ENCODE data around the gene GLI1.
A peak's percentile ranks its signal among the peaks of the same experiment; 100 is the strongest.
"Not testable (repeated sequence)": the region's sequence is repeated elsewhere in the genome, so short reads cannot be mapped to it uniquely, and the experiment has no call there.

Gene GLI1

GRCh38 chr12:57476993-57477709 is 17.6 kb downstream of the GLI1 start:
- no peak for DNase-seq

DNA sequence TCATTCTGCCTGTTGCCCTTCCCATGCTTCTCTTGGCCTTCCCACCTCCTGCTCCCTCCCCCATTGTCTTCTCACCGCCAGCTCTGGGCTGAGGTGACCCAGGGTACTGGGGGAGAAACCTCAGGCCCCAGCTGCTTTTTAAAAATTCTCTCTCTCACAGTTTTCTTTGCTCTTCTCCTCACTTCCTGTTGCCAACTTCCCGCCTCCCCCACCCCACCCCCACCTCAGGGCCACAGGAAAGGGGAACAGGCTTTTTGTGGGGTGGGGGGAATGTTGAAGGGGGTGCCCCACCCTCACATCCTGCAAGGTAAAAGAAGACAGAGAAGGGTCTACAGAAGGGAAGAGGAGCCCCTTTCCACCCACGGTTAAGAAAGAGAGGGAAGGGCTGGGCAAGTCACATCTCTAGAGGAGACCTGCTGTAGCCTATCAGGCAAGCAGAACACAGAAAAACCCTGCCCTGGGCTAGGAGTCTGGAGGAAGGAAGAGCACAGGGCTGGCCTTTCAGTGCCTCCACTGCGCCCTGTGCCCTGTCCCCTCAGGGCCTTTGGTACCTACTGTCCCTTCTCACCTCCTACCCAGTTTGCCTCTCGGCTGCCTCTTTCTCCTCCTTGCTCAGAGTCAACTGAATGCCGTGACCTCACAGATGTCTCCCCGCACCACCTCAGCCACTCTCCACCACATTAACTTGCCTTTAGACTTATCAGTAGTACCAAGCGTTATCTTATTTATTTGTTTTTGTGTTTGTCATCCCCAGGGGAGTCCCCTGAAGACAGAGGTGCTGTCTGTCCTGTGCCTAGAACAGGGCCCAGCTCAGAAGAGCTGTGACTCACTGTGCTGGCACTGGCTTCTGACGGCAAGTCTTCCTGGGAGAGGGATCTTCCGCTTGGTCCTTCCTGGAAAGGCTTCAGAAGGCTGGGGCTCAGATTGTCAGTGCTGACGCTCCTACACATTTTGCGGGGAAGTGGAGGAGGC is 18.4 kb downstream of the GLI1 start:
- DNase-seq = peak; percentile 38 to 74 (median 49)

DNA sequence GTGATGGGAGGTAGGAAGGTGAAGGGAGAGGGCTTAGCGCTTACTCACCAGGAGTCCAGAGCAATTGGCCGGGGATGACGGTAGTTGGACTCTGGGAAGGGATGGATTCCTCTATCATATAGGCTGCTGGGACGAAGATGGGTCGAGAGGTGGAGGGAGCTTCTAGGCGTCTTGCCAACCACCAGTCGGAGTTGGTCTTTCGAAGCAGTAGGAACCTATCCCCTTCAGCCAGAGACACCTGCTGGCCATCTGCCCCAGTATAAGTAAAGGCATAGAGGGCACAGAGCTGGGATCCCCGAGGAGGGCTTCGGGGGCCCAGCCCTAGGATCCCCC is 19.4 kb downstream of the GLI1 start:
- DNase-seq = no peak

- DNase-seq = peak in 4 of 5 donors; percentile 55 to 83 (median 58)
Measured at GRCh38 chr12:57479376-57480115, 20.0 kb downstream of the GLI1 start, which contains the start of gene ARHGAP9. Gene ARHGAP9, minus strand, starts transcription at chr12:57479866. Its CDS starts 460 bp downstream, at chr12:57479406.

DNA sequence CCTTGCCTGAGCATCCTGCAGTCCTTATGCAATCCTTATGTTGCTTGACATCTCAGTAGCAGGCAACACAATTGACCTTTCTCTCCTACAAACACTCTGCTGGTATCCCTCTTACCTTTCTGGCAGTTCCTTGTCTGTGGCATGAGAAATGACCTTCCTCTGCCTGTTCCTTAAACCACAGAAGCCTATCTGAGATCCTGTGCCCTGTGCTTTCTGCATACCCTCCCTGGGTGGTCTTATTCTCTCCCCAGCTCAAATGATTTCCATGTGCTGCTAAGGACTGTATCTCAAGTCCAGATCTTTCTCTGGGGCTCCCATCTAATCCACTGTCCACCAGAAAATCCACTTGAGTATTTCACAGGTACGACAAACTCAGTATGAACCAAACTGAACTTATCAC is 22.1 kb downstream of the GLI1 start:
- DNase-seq = no peak

DNA sequence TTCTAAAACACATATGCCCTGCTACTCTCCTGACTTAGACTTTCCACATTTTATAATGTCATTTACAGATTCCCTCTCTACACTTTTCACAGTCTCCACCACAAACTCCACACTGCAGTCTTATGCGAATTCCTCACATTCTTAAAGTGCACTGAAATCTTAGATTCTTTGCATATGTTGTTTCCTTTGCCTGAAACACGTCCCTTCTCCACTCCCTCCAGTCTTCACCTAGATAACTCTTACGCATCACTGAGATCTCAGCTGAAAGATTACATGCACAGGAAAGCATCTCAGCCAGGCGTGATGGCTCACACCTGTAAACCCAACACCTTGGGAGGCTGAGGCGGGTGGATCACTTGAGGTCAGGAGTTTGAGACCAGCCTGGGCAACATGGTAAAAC is 23.9 kb downstream of the GLI1 start:
- no peak for DNase-seq

DNA sequence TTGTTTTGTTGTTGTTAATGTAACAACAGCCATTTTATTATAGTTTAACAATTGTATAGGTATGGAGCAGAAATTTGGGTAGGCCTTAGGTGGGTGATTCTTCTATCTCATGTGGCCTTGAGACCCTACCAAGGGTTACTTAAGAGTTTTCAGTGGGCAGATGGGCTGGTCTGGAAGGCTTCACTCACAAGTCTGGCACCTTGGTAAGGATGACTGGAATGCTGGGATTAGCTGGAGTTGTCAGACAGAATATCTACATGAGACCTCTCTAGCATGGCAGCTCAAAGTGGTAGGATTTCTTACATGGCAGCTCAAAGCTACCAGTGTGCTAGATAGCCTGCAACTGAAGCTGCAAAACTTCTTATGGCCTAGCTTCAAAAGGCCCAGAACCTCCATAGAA is 26.1 kb downstream of the GLI1 start:
- DNase-seq = no peak

DNA sequence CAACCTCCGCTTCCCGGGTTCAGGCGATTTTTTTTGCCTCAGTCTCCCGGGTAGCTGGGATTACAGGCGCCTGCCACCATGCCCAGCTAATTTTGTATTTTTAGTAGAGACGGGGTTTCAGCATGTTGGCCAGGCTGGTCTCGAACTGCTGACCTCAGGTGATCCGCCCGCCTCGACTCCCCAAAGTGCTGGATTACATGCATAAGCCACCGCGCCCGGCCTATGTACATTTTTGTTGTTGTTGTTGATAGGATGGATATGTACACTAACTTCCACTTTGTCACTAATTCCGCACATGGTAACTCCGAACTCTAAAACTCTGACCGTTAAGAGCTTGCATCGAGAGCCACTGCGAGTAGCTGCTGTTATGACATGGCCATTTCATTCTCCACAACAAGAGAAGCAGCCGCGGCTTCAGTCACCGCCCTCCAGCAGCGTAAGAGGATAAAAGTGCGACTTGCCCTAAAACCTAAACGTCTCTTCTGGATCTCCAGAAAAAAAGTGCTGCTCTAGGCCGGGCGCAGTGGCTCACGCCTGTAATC is 27.5 kb downstream of the GLI1 start:
- no peak for DNase-seq

DNA sequence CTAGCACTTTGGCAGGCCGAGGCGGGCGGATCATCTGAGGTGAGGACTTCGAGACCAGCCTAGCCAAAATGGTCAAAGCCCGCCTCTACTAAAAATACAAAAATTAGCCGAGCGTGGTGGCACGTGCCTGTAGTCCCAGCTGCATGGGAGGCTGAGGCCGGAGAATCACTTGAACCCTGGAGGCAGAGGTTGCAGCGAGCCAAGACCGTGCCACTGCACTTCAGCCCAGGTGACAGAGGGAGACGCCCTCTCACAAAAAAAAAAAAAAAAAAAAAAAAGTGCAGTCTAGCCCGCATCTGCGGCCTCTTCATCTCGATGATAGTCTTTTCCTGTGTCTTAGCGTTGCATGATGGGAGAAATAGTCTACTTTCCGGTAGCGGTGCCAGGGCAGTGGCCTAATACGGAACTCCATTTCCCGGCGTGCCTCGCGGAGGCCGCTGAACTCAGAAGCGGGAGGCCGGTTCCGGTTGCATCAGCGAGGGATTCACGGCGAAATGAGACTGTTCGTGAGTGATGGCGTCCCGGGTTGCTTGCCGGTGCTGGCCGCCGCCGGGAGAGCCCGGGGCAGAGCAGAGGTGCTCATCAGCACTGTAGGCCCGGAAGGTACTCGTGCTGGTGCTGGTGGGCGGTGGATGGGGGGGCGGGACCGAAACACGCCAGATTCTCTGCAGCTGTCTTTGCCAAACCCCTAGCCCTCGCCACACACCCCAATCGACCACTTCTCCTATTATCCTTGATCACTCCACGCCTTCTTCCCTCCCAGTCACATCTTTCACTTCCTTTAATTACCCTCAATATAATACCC is 28.2 kb downstream of the GLI1 start, which contains the start of gene MARS1:
Gene MARS1, plus strand, starts transcription at position 472 of the 805 bp plus-strand sequence. Its CDS starts 23 bp downstream, at position 495.
- DNase-seq = peak; percentile 81 to 98 (median 90)

DNA sequence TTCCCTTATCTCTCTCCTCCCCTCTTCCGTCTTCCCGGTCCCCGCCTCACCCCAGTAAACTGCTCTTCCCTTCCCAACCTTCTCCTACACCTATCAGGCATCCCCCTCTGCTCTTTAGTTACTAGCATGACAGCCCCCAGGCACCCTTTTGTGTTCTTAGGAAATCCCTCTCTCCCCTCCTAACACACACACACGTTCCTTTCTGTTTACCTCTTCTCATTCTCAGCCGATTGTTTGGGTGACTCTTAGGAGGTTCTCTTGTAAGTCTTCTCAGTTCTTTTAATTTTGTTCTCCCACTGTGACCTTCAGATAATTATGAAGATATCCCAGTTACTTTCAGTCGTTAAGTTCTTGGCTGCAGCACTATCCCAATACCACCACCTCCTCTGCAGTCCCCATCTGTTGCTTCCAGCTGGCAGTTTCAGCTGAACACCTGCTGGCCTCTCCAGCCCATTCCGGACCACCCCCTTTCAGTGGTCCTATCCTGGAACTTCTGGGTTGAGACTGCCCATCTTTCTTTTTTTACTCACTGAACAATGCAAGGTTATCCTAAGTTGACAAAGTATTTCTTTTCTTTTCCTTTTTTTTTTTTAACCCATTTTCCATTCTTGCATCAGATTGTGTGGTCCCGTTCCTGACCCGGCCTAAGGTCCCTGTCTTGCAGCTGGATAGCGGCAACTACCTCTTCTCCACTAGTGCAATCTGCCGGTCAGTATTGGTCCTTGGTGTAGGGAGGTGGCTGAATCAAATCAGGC is 29.0 kb downstream of the GLI1 start:
- no peak for DNase-seq

DNA sequence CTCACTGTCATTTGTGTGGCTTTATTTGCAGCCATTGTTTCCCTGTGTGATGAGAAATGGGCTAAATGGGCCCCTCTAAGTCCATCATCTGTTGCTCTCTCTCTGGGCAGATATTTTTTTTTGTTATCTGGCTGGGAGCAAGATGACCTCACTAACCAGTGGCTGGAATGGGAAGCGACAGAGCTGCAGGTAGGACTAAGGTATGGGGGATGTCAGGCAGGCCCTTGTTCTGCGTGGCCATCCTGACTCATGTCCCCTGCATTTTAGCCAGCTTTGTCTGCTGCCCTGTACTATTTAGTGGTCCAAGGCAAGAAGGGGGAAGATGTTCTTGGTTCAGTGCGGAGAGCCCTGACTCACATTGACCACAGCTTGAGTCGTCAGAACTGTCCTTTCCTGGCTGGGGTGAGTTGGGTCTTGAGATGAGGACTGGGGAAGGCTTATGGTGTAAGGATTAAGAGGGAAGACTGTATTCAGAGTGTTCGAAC is 29.6 kb downstream of the GLI1 start:
- DNase-seq = no peak

DNA sequence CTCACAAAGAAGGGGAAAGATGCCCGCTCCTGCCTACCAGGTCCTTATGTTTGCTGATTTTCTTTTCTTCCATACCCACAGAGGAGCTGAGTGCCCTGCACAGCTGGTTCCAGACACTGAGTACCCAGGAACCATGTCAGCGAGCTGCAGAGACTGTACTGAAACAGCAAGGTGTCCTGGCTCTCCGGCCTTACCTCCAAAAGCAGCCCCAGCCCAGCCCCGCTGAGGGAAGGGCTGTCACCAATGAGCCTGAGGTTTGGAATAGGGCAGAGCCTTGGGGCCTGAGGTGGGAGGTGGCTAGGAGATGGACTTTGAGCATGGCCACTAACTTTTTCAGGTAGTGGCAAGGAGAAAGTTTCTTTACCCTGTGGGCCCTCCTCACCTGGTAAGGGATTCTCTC is 30.5 kb downstream of the GLI1 start:
- no peak for DNase-seq

DNA sequence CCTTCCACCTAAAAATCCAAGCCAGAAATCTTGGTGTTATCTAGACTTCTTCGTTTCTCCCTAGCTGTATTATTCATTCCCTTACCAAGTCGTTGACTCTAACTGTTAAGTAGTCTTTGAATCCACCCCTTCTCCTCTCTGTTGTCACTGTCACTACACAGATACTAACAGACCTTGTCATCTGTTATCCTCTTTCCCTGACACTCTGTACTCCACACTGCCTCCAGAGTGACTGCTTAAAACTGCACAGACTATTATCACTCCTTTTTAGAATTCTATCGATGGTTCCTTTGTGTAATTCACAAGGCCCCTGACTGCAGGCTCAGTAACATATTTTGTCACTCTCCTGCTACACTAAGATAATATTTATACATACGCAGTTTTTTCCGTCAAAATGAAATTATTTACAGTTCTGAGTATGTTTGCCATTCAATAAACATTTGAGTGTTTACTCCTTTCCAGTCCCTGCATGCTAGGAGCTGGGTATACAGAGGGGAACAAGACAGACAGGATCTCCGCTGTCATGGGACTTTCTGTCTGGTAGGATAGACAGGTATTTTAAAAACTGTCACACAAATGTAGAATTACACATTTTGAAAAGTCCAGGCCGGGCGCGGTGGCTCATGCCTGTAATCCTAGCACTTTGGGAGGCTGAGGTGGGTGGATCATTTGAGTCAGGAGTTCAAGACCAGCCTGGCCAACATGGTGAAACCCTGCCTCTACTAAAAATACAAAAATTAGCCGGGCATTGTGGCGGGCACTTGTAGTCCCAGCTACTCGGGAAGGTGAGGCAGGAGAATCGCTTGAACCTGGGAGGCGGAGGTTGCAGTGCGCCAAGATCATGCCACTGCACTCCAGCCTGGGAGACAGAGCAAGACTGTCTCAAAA is 32.1 kb downstream of the GLI1 start:
- no peak for DNase-seq

DNA sequence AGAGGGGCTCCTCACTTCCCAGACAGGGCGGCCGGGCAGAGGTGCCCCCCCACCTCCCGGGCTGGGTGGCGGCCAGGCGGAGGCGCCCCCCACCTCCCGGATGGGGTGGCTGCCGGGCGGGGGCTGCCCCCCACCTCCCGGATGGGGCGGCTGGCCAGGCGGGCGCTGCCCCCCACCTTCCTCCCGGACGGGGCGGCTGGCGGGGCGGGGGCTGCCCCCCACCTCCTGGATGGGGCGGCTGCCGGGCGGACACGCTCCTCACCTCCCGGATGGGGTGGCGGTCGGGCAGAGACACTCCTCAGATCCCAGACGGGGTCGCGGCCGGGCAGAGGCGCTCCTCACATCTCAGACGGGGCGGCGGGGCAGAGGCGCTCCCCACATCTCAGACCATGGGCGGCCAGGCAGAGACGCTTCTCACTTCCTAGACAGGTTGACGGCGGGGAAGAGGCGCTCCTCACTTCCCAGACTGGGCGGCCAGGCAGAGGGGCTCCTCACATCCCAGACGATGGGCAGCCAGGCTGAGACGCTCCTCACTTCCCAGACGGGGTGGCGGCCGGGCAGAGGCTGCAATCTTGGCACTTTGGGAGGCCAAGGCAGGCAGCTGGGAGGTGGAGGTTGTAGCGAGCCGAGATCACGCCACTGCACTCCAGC is 35.6 kb downstream of the GLI1 start:
- not testable (repeated sequence) for DNase-seq

DNA sequence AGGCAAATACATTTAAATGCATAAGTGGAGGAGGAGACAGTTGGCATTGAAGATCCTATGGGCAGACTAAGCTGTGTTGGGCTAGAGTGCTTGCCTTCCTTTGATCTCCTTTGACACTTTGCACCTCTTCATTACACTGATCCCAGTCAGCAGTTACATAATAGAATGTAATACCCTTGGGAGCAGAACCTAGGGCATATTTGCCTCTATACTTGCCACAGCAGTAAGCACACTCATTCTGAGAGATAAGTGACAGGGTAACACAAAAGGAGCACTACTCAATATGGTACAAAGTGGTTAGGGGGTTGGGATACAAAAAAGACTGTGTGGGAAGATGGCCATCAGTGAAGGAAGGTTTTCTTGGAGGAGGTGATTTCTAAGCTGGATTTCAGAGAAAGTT is 37.2 kb downstream of the GLI1 start:
- no peak for DNase-seq

GRCh38 chr12:57497223-57498131 is 37.9 kb downstream of the GLI1 start:
- DNase-seq = no peak

DNA sequence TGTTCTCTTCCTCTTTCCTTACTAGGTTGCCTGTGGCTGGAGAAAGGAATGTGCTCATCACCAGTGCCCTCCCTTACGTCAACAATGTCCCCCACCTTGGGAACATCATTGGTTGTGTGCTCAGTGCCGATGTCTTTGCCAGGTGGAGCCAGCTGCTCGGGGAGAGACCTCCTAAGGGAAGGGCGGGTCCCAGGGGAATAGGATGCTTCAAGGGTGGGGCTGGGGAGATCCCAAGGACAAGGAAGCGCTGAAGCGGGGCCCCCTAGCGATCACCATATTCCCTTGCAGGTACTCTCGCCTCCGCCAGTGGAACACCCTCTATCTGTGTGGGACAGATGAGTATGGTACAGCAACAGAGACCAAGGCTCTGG is 38.5 kb downstream of the GLI1 start:
- DNase-seq = no peak

DNA sequence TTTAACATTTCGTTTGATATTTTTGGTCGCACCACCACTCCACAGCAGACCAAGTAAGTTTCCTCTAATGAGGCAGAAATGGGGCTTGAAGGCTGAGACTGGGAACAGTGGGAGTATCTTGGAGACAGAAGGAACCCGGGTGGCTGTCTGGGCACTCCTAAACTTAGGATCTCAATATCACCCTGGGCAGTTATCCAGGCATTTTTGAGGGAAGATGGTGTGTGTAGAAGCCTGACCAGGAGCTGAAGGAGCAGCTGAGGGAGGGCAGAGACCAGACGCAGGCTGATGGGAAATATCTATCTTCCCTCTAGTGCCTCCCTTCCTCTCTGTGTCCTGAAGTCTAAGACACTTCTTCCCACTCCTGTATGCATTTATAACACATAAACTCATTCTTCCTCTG is 39.0 kb downstream of the GLI1 start:
- no peak for DNase-seq

Data from T-helper 1 cell (primary cell).